GM18909 (cell line): ENCODE results near the gene SLC25A48.
"Not testable (repeated sequence)": the region's sequence is repeated elsewhere in the genome, so short reads cannot be mapped to it uniquely, and the experiment has no call there.

Experiments used
- ATAC-seq: cut with Tn5 transposase; IDR thresholded peaks from one replicate; pipeline ENCODE4 v1.9.1; 2021; ENCODE audit warnings: mild to moderate bottlenecking; ENCODE audit not compliant: unreplicated experiment, poor library complexity

Gene SLC25A48

DNA sequence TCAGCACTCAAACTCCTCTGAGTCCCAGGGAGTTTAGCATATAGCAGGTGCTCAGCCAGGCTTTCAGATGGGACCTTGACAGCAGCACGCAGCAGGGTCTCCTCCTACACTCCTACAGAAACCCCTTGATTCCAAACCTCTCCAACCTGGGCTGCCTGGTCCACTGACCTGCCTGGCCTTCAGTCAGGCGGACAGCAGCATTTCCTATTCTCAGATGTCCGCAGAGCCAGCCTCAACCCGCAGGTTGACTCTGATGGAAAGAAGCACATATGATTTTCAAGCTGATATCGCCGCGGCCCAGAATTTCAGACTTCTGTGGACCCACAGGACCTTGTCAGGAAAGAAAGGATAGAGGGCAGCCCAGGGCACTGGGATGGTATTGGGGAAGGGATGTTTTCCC lies 5.3 kb upstream of the SLC25A48 start:
- no peak for ATAC-seq

GRCh38 chr5:135829681-135830383 lies 4.6 kb upstream of the SLC25A48 start:
- ATAC-seq = peak; percentile 54

- ATAC-seq = no peak
Measured at GRCh38 chr5:135830384-135830700, 4.1 kb upstream of the SLC25A48 start.

- no peak for ATAC-seq
Measured at GRCh38 chr5:135830876-135831275, 3.6 kb upstream of the SLC25A48 start.

- no peak for ATAC-seq
Measured at GRCh38 chr5:135831439-135831838, 3.0 kb upstream of the SLC25A48 start.

DNA sequence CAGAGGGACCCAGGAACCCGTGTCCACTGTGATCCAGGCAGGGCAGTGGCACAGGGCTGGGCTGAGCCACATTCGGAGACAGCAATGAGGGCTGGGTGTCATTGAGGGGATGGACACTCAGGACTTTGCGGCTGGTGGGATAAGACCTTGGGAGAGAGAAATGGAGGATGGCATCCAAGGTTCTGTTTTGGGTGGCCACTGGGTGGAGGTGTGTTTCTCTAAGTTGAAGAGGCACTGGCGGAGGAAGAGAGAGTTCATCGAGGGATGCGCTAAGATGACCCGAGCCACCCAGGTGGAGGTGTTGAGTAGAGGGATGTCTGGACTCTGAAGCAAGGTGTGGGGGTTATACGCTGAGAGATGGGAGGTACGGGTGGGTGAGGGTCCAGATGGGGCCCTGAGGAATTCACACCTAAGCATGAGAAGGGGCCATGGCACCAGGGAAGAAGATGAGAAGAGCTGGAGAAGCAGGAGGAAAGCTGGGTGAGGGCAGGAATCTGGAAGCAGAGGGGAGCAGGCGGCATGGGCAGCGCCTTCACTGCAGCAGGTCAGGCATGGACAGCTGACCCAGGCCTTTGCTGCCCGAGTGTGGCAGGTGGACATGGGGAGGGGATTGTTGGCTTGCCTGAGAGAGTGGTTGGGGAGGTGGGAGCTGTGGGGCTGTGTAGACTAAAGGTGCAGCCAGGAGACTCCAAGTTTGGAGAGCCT lies 2.5 kb upstream of the SLC25A48 start:
- no peak for ATAC-seq

GRCh38 chr5:135832941-135833920 lies 1.2 kb upstream of the SLC25A48 start:
- no peak for ATAC-seq

- peak; percentile 22 for ATAC-seq
Measured at GRCh38 chr5:135833961-135834638, 363 bp upstream of the SLC25A48 start.

DNA sequence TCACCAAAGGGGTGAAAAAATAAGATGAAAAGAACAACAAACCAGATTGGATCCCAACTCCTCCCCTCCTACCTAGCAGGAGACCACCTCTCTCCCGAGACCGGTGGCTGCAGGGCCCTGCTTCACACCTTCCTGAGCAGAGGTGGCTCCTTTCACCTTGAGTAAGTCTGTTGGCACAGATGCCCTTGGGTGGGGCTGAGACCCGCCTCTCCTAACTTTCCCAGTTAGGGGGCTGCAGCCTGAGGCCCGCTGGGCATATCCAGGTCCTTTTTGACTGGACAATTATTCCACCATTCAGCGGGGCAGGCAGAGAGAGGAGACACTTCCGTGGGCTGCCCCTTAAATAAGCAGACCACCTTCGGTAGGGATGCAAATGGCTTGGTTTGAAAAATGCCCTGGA lies 1.3 kb downstream of the SLC25A48 start:
- ATAC-seq = no peak

- ATAC-seq = not testable (repeated sequence)
Measured at GRCh38 chr5:135838395-135838794, 3.9 kb downstream of the SLC25A48 start.

DNA sequence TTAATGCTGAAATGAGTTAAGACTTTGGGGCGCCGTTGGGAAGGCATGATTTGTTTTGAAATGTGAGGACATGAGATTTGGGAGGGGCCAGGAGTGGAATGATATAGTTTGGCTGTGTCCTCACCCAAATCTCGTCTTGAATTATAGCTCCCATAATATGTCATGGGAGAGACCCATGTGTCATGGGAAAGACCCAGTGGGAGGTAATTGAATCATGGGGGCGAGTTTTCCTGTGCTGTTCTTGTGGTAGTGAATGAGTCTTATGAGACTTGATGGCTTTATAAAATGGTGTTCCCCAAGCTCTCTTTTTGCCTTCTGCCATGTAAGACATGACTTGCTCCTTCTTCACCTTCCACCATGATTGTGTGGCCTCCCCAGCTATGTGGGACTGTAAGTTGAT lies 5.1 kb downstream of the SLC25A48 start:
- ATAC-seq = no peak

- no peak for ATAC-seq
Measured at GRCh38 chr5:135840959-135841358, 6.5 kb downstream of the SLC25A48 start.

- ATAC-seq = no peak
Measured at GRCh38 chr5:135842737-135843136, 8.3 kb downstream of the SLC25A48 start.

DNA sequence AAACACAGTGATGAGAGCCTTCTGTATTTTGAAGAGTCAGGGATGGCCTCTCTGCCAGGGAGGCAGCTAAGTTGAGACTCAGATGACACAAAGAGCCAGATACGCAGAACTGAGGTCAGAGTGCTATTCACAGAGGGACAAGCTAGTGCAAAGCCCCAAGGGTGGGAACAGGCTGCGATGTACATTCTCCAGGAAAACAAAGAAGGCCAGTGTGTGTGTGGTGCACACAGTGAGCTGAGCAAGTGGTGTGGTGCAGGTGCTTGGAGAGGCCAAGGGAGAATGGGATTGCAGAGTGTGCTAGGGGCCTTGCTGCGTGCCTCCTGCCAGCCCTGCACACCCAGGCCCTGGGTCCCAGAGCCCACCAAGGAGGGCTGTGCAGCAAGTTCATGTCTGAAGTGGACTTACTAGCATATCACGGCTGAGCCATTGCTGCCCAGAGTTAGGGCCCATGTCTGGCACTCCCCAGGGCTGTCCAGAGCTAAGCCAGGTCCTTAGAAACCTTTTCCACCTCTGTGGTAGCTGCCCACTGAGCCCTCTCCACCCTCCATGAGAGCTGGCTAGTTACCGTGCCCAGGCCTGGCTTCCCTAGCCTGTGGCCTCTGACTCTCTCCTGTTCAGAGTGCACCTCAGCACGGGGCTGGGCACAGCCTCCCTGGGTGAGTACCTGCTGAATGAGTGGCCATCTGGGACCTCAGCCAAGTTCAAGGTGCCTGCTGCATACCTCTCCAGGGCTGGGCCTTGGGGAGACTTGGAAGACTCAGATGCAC lies 9.3 kb downstream of the SLC25A48 start:
- ATAC-seq = no peak

DNA sequence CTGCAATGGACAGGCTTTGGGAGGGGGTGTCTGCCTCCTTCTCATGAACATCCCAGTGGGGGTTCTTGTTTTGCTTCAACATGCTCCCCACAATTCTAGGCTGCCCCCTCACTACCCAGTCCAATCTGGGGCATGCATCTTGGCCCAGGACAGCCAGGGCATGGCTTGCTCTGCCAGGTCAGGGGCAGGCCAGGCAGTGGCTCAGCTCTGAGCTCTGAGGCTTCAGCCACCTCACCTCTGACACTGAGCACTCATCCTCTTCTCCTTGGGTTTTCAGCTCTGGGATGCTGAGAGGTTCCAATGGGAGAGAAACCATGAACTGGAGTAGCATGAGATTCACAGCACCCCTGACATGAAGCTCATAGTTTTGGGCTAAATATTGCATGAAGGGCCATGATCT lies 11.8 kb downstream of the SLC25A48 start:
- no peak for ATAC-seq

DNA sequence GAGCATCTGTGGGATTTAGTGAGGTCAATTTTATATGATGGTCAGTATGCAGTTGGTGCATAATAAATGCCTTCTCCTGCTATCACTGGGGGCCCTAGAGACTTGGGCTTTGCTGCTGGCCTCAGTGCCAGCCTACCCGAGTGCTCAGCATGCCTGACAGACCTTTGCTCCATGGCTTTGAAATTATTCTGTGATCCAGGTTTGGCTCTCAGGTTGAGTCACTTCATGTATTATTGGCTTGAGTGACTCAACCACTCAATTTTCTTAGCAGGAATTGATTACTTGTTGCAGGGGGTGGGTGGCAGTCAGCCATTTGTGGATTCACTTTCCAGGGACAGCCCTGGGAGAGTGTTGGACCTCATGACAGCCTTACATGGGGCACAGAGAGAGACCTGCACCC lies 13.5 kb downstream of the SLC25A48 start:
- no peak for ATAC-seq

DNA sequence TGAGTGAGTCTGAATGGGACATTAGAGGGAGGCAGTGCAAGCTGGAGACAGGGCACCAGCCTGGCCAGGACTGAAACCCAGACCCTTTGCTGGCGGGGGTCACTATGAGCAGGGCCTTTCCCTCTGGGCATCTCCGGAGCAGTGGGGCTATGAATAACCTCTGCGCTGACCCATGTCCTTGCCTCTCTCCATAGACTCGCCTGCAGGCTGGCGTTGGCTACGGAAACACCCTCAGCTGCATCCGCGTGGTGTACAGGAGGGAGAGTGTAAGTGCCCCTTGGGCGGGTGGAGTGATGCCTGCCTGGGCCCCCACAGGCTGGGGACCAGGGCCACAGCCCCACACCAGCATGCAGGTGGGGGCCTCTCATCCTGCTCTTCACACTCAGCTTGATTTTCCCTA lies 15.8 kb downstream of the SLC25A48 start:
- no peak for ATAC-seq

DNA sequence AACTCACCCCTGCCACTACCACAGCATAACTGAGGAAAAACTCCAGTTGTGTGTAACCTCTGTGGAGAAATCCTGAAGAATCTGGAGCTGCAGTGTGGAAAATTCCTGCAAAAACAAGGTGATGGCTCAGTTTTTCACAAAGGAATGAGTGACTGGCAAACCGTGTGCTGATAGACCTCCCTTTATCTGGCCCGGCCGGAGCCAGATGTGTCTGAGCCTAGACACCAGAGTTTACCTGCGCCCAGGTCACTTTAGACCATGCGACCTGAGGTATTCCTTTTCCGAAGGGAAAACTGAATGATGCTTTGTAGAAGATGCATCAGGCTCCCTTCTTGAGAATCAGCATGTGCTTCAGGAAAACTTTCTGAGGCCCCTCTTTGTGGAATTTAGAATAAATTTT lies 16.2 kb downstream of the SLC25A48 start:
- ATAC-seq = no peak

DNA sequence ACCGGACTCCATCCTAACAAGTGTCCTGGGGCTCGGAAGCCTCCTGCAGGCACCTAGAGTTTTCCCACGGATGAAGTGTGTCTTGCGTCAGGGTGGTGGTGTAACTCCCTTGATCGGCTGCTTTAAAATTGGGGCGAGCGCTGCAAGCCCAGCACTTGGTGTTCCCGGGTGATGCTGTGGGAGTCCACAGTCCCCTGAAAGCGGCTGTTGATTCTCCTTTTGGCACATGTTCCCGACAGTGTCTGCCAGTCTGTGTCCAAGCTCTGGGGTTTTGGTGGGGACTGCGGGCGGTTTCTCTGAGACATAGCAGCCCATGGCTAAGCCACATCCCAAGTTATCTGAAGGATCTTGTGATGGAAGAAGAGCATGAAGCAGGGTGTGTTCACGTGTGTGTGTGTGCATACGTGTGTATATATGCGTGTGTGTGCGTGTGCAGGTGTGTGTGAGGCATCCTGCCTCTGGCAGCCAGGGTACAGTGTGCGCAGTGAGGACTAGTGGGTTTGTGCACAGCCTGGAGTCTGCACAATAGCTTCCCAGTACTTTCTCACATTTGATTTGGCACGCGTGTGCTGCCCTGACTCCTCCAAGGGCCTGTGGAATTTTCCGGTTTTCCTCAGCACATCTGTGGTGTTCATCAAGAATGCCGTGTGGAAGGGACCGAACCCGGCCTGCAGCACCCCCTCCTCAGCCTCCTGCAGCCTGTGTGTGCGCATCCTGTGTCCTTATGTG lies 16.9 kb downstream of the SLC25A48 start:
- no peak for ATAC-seq
